Gastroesophageal sphincter (tissue), 3 donors: Measurements from ENCODE around the gene RB1.

Experiments
- POLR2A ChIP-seq, 2 donors: fragments of 450-650 bp; IDR thresholded peaks; one replicate each; pipeline ENCODE4 v1.6.1; 2017; ENCODE audit warnings: antibody characterized with exemption in 2 of 2, mild to moderate bottlenecking in 2 of 2, moderate library complexity in 1 of 2
- TF ChIP-seq, protein P1 (sequence below), 4 experiments: fragments of 200-600 bp in 2 of 4; fragments of 450-650 bp in 2 of 4; sonication (generic) in 1 of 4; IDR thresholded peaks; one replicate each; pipeline ENCODE4 v1.5.1; 2017 to 2019; ENCODE audit warnings: antibody characterized with exemption in 4 of 4, mild to moderate bottlenecking in 2 of 4, moderate library complexity in 2 of 4

DNA sequence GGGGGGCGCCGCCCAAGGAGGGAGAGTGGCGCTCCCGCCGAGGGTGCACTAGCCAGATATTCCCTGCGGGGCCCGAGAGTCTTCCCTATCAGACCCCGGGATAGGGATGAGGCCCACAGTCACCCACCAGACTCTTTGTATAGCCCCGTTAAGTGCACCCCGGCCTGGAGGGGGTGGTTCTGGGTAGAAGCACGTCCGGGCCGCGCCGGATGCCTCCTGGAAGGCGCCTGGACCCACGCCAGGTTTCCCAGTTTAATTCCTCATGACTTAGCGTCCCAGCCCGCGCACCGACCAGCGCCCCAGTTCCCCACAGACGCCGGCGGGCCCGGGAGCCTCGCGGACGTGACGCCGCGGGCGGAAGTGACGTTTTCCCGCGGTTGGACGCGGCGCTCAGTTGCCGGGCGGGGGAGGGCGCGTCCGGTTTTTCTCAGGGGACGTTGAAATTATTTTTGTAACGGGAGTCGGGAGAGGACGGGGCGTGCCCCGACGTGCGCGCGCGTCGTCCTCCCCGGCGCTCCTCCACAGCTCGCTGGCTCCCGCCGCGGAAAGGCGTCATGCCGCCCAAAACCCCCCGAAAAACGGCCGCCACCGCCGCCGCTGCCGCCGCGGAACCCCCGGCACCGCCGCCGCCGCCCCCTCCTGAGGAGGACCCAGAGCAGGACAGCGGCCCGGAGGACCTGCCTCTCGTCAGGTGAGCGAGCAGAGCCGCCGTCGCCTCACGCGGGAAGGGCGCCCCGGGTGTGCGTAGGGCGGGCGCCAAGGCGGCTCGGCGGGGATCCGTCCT, at the start of gene RB1:
- TF ChIP-seq, protein P1, sequence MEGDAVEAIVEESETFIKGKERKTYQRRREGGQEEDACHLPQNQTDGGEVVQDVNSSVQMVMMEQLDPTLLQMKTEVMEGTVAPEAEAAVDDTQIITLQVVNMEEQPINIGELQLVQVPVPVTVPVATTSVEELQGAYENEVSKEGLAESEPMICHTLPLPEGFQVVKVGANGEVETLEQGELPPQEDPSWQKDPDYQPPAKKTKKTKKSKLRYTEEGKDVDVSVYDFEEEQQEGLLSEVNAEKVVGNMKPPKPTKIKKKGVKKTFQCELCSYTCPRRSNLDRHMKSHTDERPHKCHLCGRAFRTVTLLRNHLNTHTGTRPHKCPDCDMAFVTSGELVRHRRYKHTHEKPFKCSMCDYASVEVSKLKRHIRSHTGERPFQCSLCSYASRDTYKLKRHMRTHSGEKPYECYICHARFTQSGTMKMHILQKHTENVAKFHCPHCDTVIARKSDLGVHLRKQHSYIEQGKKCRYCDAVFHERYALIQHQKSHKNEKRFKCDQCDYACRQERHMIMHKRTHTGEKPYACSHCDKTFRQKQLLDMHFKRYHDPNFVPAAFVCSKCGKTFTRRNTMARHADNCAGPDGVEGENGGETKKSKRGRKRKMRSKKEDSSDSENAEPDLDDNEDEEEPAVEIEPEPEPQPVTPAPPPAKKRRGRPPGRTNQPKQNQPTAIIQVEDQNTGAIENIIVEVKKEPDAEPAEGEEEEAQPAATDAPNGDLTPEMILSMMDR (IDR thresholded peaks at IDR 0.05), result no peak
- TF ChIP-seq POLR2A (IDR thresholded peaks at IDR 0.05), result peak; percentile 94 to 97
